ENCODE data around the gene BMX.

The BMX gene

GRCh38 chrX:15496824-15497223 is 3.8 kb upstream of the BMX start:
- H3K36me3 Mint-ChIP-seq: no peaks in the 10 kb centered on the region
- H3K27ac Mint-ChIP-seq: no peak overlapping the region
- DNase-seq (ENCODE audit: low spot score in 2 of 2) (no peak), ATAC-seq (no peak)
- H3K9me3 Mint-ChIP-seq: no peaks in the 10 kb centered on the region
- H3K4me1 Mint-ChIP-seq: peaks cover 13% of the 10 kb centered on the region
- no peak overlapping the region for H3K4me3 Mint-ChIP-seq

- ATAC-seq: peak; percentile 47
- no peaks in the 10 kb centered on the region for H3K9me3 Mint-ChIP-seq
- no peaks in the 10 kb centered on the region for H3K36me3 Mint-ChIP-seq
- no peak overlapping the region for H3K4me3 Mint-ChIP-seq
- H3K4me1 Mint-ChIP-seq: peaks cover 13% of the 10 kb centered on the region
- H3K27ac Mint-ChIP-seq: no peak overlapping the region
- peak; percentile 19 to 59 for DNase-seq (ENCODE audit: low spot score in 2 of 2)
These were observed 2.7 kb upstream of the BMX start for GRCh38 chrX:15497865-15498264.

DNA sequence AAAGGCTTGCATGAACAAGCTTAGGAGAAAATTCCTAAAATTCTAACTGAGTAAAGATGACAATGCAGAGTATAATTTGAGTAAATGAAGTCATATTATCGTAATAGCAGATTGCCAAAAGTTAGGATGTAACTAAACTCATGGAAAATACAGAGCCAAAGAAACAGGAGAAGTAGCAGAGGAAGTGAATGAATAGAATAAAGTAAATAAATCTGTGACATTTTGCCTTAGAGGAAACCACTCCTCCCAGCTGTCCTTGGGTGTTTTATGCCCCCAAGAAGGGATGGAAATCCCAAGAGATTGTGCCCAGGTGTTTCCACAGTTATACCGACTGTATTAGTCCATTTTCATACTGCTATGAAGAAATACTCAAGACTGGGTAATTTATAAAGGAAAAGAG is 1.9 kb upstream of the BMX start:
- H3K4me3 Mint-ChIP-seq: no peak overlapping the region
- H3K9me3 Mint-ChIP-seq: no peaks in the 10 kb centered on the region
- ATAC-seq (no peak), DNase-seq (ENCODE audit: low spot score in 2 of 2) (no peak)
- H3K4me1 Mint-ChIP-seq: peaks cover 9% of the 10 kb centered on the region
- no peak overlapping the region for H3K27ac Mint-ChIP-seq
- H3K36me3 Mint-ChIP-seq: no peaks in the 10 kb centered on the region

GRCh38 chrX:15499976-15500375 is 631 bp upstream of the BMX start:
- Mint-ChIP-seq H3K36me3 (no peaks in the 10 kb centered on the region), H3K4me1 (peaks cover 8% of the 10 kb centered on the region), H3K27ac (no peak overlapping the region), H3K9me3 (no peaks in the 10 kb centered on the region), H3K4me3 (no peak overlapping the region)
- no peak for ATAC-seq
- DNase-seq (ENCODE audit: low spot score in 2 of 2): no peak

GRCh38 chrX:15501506-15501905 is 899 bp downstream of the BMX start:
- Mint-ChIP-seq H3K4me3 (no peak overlapping the region), H3K36me3 (no peaks in the 10 kb centered on the region), H3K27ac (no peak overlapping the region)

DNA sequence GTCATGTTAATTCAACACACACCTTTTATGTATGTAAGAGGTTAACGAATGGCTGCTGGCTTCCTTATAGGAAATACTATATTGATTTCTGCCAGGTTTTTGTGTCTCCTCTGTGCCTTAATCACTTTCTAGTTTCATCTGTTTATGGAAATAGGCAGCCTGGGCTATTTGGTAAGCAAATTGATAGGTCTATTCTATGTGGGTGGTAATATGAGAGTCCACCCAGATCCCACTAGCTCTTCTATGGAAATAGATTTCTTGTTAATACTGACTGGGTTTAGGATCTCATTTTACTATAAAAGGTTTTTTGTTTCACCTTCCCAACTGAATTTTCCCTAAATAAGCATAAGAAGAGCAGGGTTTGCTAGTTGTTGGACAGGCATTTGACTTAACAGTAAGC is 4.1 kb downstream of the BMX start:
- no peak for DNase-seq (ENCODE audit: low spot score in 2 of 2)
- H3K9me3 Mint-ChIP-seq: no peaks in the 10 kb centered on the region
- no peak overlapping the region for H3K27ac Mint-ChIP-seq

More at GRCh38 chrX:15501506-15501905, 899 bp downstream of the BMX start:
- DNase-seq (ENCODE audit: low spot score in 2 of 2) (no peak), ATAC-seq (no peak)
- H3K9me3 Mint-ChIP-seq: no peaks in the 10 kb centered on the region
- H3K4me1 Mint-ChIP-seq: peaks cover 8% of the 10 kb centered on the region

DNA sequence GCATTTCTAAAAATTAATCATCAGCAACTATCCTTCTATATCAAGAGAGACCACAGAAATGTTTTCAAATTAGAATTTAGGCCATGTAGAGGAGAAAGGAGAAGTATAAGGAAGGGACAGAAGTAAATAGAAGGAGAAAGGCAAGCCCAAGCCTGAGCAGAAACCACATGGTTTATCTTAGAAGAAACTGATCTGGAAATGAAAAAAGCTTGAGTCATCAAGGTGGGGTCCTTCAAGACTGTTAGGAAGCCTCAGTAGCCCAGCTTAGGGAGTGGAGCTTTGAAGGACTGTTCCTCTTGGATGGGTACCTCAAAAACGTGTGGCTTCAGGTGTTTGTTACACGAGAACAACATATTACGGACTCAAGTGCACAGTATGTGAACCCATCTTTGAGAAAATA is 4.5 kb downstream of the BMX start:
- Mint-ChIP-seq H3K4me1 (no peaks in the 10 kb centered on the region), H3K27ac (no peak overlapping the region), H3K36me3 (no peaks in the 10 kb centered on the region), H3K9me3 (no peaks in the 10 kb centered on the region), H3K4me3 (no peak overlapping the region)
- no peak for DNase-seq (ENCODE audit: low spot score in 2 of 2)
- no peak for ATAC-seq

More for the DNA sequence above, 4.1 kb downstream of the BMX start:
- no peaks in the 10 kb centered on the region for H3K4me1 Mint-ChIP-seq
- no peak overlapping the region for H3K4me3 Mint-ChIP-seq
- no peak for ATAC-seq
- no peaks in the 10 kb centered on the region for H3K36me3 Mint-ChIP-seq

- ATAC-seq: no peak
- H3K9me3 Mint-ChIP-seq: no peaks in the 10 kb centered on the region
- H3K27ac Mint-ChIP-seq: no peak overlapping the region
- H3K4me3 Mint-ChIP-seq: no peak overlapping the region
- H3K36me3 Mint-ChIP-seq: no peaks in the 10 kb centered on the region
- DNase-seq (ENCODE audit: low spot score in 2 of 2): no peak
- no peaks in the 10 kb centered on the region for H3K4me1 Mint-ChIP-seq
These were observed 6.4 kb downstream of the BMX start for GRCh38 chrX:15507005-15507404.

- no peak for ATAC-seq
- no peak for DNase-seq (ENCODE audit: low spot score in 2 of 2)
- Mint-ChIP-seq H3K4me3 (no peak overlapping the region), H3K9me3 (no peaks in the 10 kb centered on the region), H3K36me3 (no peaks in the 10 kb centered on the region), H3K4me1 (no peaks in the 10 kb centered on the region), H3K27ac (no peak overlapping the region)
These were observed 9.2 kb downstream of the BMX start for GRCh38 chrX:15509845-15510244.

GRCh38 chrX:15511563-15511962 is 11.0 kb downstream of the BMX start:
- no peaks in the 10 kb centered on the region for H3K36me3 Mint-ChIP-seq
- ATAC-seq (no peak), DNase-seq (ENCODE audit: low spot score in 2 of 2) (no peak)
- no peaks in the 10 kb centered on the region for H3K4me1 Mint-ChIP-seq
- H3K4me3 Mint-ChIP-seq: no peak overlapping the region
- H3K27ac Mint-ChIP-seq: no peak overlapping the region
- no peaks in the 10 kb centered on the region for H3K9me3 Mint-ChIP-seq

- DNase-seq (ENCODE audit: low spot score in 2 of 2) (no peak), ATAC-seq (no peak)
- Mint-ChIP-seq H3K36me3 (no peaks in the 10 kb centered on the region), H3K9me3 (no peaks in the 10 kb centered on the region), H3K4me3 (no peak overlapping the region), H3K27ac (no peak overlapping the region), H3K4me1 (no peaks in the 10 kb centered on the region)
These were observed 11.9 kb downstream of the BMX start for GRCh38 chrX:15512401-15512965.

- Mint-ChIP-seq H3K4me3 (no peak overlapping the region), H3K9me3 (no peaks in the 10 kb centered on the region), H3K36me3 (no peaks in the 10 kb centered on the region), H3K4me1 (no peaks in the 10 kb centered on the region), H3K27ac (no peak overlapping the region)
- DNase-seq (ENCODE audit: low spot score in 2 of 2) (no peak), ATAC-seq (no peak)
These were observed 13.7 kb downstream of the BMX start for GRCh38 chrX:15514279-15514678.

DNA sequence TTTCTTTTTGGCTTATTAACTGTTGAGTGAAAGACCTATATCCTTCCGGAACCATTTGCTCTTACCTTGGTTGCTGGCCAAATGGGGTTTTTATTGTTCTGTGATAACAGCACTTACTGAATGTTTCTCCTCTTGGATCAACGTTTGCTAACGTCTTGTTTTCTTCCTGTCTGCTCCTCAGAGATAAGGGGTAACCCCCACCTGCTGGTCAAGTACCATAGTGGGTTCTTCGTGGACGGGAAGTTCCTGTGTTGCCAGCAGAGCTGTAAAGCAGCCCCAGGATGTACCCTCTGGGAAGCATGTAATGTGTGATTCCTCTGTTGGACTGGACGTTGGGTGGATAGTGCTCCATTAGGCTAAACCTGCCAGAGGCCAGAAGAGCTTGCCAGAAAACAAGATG is 15.3 kb downstream of the BMX start:
- Mint-ChIP-seq H3K4me1 (no peaks in the 10 kb centered on the region), H3K9me3 (no peaks in the 10 kb centered on the region), H3K36me3 (no peaks in the 10 kb centered on the region), H3K4me3 (no peak overlapping the region), H3K27ac (no peak overlapping the region)
- ATAC-seq (no peak), DNase-seq (ENCODE audit: low spot score in 2 of 2) (no peak)

DNA sequence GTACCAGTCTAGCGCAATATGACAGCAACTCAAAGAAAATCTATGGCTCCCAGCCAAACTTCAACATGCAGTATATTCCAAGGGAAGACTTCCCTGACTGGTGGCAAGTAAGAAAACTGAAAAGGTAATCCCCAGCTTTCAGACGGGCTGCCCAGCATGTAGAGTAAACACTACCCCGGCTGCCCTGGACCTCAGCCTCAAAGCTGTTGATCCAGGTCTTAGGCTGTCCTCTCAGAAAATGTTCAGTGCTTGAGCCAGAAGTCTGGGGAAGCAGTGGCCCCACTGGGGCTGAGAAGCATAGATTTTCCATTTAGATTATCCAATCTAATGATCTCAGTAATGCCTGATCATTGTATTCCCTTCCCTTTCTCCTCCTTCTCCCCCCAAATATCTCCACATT is 21.9 kb downstream of the BMX start:
- Mint-ChIP-seq H3K4me3 (no peak overlapping the region), H3K36me3 (no peaks in the 10 kb centered on the region), H3K27ac (no peak overlapping the region), H3K4me1 (no peaks in the 10 kb centered on the region), H3K9me3 (no peaks in the 10 kb centered on the region)
- no peak for DNase-seq (ENCODE audit: low spot score in 2 of 2)
- no peak for ATAC-seq

- ATAC-seq: no peak
- Mint-ChIP-seq H3K4me3 (no peak overlapping the region), H3K27ac (no peak overlapping the region), H3K36me3 (no peaks in the 10 kb centered on the region), H3K9me3 (no peaks in the 10 kb centered on the region), H3K4me1 (no peaks in the 10 kb centered on the region)
- DNase-seq (ENCODE audit: low spot score in 2 of 2): no peak
These were observed 22.5 kb downstream of the BMX start for GRCh38 chrX:15523088-15523487.

DNA sequence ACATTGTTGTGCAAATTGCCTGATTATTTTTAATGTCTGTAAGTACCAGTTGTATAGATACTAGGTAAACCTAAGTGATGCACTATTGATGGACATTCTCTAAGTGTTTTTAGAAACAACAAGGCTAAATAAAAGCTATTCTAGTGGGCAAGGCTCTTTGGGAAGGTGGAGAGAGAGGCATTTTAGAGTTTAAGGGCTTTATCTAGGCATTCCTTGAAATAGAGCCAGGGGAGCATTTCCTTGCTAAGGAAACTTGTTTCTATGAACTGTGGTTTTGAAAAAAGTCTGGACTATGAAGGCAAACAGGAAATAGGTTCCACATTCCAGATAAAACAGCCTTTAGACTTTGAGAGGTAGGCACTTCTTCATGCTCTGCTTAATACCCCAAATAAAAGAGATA is 23.8 kb downstream of the BMX start:
- no peaks in the 10 kb centered on the region for H3K36me3 Mint-ChIP-seq
- no peak overlapping the region for H3K4me3 Mint-ChIP-seq
- no peak for DNase-seq (ENCODE audit: low spot score in 2 of 2)
- H3K4me1 Mint-ChIP-seq: peaks cover 5% of the 10 kb centered on the region
- no peak for ATAC-seq
- no peak overlapping the region for H3K27ac Mint-ChIP-seq
- no peaks in the 10 kb centered on the region for H3K9me3 Mint-ChIP-seq
